GM12892 (cell line): ENCODE data around the gene ATG16L1.

ENCODE experiments used
- POLR2A ChIP-seq: IDR thresholded peaks from 2 replicates; pipeline ENCODE4 v1.6.1; 2011; ENCODE audit warnings: low read depth, low read length, control low read depth
- POLR2AphosphoS5 ChIP-seq: IDR thresholded peaks from 2 replicates; pipeline ENCODE4 v1.6.1; 2011; ENCODE audit warnings: low read depth, low read length, control low read depth
- TAF1 ChIP-seq: IDR thresholded peaks from 2 replicates; pipeline ENCODE4 v1.6.1; 2011; ENCODE audit warnings: low read depth, mild to moderate bottlenecking, control low read depth, low read length, borderline replicate concordance

DNA sequence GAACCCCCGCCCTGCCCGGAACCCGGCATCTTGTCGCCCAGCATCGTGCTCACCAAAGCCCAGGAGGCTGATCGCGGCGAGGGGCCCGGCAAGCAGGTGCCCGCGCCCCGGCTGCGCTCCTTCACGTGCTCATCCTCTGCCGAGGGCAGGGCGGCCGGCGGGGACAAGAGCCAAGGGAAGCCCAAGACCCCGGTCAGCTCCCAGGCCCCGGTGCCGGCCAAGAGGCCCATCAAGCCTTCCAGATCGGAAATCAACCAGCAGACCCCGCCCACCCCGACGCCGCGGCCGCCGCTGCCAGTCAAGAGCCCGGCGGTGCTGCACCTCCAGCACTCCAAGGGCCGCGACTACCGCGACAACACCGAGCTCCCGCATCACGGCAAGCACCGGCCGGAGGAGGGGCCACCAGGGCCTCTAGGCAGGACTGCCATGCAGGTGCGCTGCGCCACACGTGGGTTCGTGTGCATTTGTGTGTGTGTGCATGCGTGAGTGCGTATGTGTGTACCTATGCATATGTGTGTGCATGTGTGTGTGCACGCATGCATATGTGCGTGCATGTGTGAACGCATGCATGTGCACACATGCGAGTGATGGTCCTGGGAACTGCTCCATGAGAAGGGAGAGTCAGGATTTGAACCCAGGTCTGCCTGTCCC lies 47.1 kb upstream of the ATG16L1 start:
- no peak for TF ChIP-seq POLR2A
- TF ChIP-seq POLR2AphosphoS5 = no peak; the same call in 1 of the 2 replicates
- no peak for TF ChIP-seq TAF1
